ENCODE results near the gene WDFY2. TPM values are rescaled to one million over a fixed set of nuclear protein-coding genes. Genes with fewer than 3 reads are reported as not detected.

WDFY2 gene
- total RNA-seq, 6 experiments from 2014 or later, result 11.4 to 15.7 (median 13.4) TPM

- Mint-ChIP-seq H3K4me1 (ENCODE audit: low read depth) (peaks cover 20% of the 10 kb centered on the region), H3K4me3 (no peak overlapping the region), H3K27ac (no peak overlapping the region), H3K9me3 (no peaks in the 10 kb centered on the region), H3K36me3 (ENCODE audit: low read depth) (no peaks in the 10 kb centered on the region), H3K27me3 (ENCODE audit: insufficient read depth) (peaks cover 10% of the 10 kb centered on the region)
- TF ChIP-seq, protein P1, sequence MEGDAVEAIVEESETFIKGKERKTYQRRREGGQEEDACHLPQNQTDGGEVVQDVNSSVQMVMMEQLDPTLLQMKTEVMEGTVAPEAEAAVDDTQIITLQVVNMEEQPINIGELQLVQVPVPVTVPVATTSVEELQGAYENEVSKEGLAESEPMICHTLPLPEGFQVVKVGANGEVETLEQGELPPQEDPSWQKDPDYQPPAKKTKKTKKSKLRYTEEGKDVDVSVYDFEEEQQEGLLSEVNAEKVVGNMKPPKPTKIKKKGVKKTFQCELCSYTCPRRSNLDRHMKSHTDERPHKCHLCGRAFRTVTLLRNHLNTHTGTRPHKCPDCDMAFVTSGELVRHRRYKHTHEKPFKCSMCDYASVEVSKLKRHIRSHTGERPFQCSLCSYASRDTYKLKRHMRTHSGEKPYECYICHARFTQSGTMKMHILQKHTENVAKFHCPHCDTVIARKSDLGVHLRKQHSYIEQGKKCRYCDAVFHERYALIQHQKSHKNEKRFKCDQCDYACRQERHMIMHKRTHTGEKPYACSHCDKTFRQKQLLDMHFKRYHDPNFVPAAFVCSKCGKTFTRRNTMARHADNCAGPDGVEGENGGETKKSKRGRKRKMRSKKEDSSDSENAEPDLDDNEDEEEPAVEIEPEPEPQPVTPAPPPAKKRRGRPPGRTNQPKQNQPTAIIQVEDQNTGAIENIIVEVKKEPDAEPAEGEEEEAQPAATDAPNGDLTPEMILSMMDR (IDR thresholded peaks at IDR 0.05), result no peak
- DNase-seq, result no peak
These were observed 197.9 kb downstream of the WDFY2 start for GRCh38 chr13:51782026-51782710.

DNA sequence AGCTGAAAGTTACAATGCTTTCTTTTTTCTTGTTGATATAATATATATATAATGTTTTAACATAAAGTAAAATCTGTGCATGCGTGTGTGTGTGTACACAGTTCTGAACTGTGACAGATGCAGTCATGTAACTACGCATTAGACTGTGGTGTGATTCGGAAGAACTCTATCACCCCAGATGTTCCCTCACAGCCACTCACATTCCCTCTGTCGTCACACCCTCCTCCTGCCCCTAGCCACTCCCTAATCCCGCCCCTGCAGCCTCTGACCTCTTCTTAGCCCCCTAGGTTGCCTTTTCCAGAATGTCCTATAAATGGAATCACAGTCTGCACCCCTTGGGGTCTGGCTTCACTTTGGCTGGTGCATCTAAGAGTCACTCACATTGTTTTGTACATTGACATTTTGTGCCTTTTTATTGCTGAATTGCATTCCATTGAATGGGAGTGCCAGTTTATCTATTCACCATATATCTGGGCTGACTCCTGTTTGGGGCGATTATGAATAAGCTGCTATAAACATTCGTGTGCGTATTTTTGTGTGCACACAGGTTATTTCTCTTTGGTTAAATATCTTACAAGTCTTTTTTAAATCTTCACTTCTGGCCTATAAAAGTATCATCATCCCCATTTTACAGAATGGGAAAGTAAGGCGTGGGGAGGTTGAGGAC is 199.3 kb downstream of the WDFY2 start:
- Mint-ChIP-seq H3K9me3 (no peaks in the 10 kb centered on the region), H3K36me3 (ENCODE audit: low read depth) (no peaks in the 10 kb centered on the region), H3K4me3 (no peak overlapping the region), H3K27ac (no peak overlapping the region), H3K27me3 (ENCODE audit: insufficient read depth) (peaks cover 10% of the 10 kb centered on the region), H3K4me1 (ENCODE audit: low read depth) (peaks cover 21% of the 10 kb centered on the region)
- no peak for DNase-seq
- TF ChIP-seq, protein P1 (IDR thresholded peaks at IDR 0.05), result no peak

DNA sequence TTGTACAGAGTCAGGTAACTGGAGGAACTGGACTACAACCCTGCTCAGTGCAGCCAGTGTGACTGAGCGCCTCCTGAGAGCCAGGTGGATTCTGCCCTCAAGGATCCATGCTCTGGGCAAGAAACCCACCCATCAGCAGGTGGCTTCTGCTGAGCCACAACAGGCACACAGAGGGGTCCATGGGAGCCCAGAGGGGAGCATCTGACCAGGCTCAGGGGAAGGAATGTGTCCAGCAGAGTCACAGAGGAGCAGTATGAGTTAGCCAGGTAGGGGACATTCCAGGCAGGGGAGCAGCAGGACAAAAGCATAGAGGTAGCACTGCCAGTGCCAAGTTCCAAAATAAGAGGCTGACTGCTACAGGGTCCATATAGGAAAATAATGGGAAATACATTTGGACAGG is 199.8 kb downstream of the WDFY2 start:
- Mint-ChIP-seq H3K4me3 (no peak overlapping the region), H3K9me3 (no peaks in the 10 kb centered on the region), H3K36me3 (ENCODE audit: low read depth) (no peaks in the 10 kb centered on the region), H3K4me1 (ENCODE audit: low read depth) (peaks cover 21% of the 10 kb centered on the region), H3K27ac (no peak overlapping the region), H3K27me3 (ENCODE audit: insufficient read depth) (peaks cover 10% of the 10 kb centered on the region)
- TF ChIP-seq, protein P1 (IDR thresholded peaks at IDR 0.05), result no peak
- DNase-seq, result no peak

DNA sequence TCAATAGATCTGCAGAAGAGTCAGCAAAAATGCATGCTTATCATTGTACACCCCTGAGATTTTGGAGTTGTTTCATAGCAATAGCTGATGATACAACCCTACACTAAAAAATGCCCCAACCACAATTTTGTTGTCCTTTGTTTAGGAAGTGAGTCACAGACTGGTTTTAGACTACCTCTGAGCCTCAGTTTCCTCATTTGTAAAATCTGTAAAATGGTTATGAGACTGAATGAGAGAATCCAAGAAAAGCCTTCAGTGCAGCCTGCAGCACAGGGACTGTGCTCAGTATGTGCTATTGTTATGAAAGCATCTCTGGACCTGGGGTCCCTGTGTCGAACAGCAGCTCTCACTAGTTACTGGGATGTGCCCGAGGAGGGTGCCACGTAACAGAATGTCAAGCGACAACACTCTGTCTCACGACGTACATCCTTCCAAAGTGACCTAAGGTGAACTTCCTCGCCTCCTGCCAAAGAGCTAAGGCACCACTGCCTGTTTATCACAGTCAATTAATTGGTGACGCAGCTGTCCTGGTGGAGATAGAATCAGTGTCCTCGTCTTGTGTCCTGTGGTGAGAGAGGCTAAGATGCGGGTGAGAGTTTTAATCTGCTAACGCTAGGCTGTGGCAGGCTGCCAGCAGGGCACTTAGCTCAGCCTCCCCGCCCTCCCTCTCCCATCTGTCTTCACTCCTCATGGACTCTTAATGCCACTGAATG is 201.6 kb downstream of the WDFY2 start:
- peak overlapping the region; percentile 66 for H3K27ac Mint-ChIP-seq
- H3K4me1 Mint-ChIP-seq (ENCODE audit: low read depth), result peaks cover 21% of the 10 kb centered on the region
- DNase-seq, result peak; percentile 69

More for the DNA sequence above, 201.6 kb downstream of the WDFY2 start:
- Mint-ChIP-seq H3K9me3 (no peaks in the 10 kb centered on the region), H3K36me3 (ENCODE audit: low read depth) (no peaks in the 10 kb centered on the region), H3K4me3 (peak overlapping the region; percentile 73), H3K27me3 (ENCODE audit: insufficient read depth) (peaks cover 10% of the 10 kb centered on the region)
- TF ChIP-seq, protein P1 (IDR thresholded peaks at IDR 0.05), result no peak
